Central memory CD4-positive, alpha-beta T cell (primary cell): ENCODE data around the gene DDX41.

Experiments used
- DNase-seq: peaks from one replicate; pipeline ENCODE4 v3.0.0; 2022

Gene DDX41

DNA sequence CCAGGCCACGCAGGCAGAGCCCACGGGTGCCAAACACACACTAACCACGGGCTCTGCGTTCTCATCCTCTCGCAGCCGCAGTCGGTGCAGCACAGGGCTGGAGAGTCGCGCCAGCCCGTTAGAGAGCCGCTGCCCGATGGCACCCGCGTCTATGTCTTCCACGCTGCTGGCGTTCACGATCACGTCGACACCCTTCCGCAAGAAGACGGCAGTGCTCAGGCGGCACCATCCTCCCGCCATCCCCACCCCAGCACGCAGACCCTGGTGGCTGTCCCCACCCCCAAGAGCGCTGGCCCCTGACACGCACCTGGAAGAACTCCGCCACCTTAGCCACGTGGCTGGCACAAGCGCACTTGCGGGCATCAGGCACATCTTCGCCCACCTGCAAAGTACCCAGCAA is 49.3 kb downstream of the DDX41 start:
- no peak for DNase-seq

DNA sequence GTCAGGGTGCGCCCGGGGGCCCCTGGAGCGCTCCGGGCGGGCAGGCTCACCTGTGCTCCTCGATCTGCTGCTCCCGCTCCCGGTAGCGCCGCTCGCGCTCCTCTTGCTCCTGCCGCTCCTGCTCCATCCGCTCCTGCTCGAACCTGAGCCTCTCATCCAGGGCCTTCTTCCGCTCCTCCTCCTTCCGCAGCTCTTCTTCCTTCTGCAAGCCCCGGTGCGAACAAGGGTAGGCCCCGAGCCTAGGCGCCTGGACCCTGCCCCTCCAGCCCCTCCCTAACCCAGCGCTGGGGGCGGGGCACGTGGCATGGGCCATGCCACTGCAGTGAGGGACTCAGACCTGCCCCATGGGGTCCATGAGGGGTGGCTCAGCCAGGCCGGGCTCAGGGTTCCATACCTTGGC is 49.9 kb downstream of the DDX41 start:
- no peak for DNase-seq

DNA sequence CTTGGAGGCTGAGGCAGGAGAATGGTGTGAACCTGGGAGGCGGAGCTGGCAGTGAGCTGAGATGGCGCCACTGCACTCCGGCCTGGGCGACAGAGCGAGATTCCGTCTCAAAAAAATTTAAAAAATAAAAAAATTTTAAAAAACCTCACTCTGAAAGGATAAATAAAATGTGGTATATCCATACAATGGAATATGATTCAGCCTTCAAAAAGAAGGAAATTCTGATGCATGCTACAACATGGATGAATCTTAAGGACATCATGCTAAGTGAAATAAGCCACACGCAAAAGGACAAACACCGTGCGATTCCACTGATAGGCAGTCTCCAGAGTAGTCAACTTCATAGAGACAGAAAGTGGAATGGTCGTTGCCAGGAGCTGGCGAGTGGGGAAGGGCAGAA is 51.7 kb downstream of the DDX41 start:
- DNase-seq: no peak

DNA sequence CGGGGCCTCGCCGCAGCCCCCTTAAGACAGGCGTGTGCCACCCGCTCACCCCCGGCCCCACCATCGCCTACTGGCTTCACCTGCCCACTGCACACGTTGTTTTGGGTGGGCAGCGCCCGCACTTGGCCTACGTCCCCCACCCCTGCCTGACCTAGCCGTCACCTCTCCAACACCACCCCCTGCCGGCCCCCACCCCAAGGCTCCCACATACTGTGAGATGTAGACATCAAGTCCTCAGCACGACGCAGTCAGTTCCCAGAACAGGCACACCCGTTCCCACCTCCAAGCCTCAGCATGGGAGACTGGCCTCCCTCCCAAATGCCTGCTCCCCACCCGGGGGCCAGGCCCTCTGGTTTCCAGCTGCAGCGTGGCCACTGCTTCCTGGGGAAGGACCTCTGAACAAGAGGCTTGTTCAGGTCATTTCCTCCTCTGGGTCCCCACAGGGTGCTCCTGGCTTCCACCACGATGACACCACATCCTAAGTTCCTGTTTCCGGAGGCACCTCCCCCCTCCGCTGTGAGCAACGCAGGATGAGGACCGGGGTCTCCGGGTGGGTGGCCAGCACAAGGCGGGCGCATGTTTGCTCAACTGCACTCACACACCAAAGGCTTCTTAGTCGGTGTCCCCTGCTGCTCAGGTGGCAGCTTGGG is 54.6 kb downstream of the DDX41 start:
- DNase-seq: no peak
